Activated T-cell treated with anti-CD3 and anti-CD28 coated beads, Interleukin-2, amount 50 U/mL, for 72 hours (primary cell): ENCODE results near the gene CYS1. TPM values are rescaled to one million over a fixed set of nuclear protein-coding genes. Genes with fewer than 3 reads are reported as not detected.
"Not testable (repeated sequence)": the region's sequence is repeated elsewhere in the genome, so short reads cannot be mapped to it uniquely, and the experiment has no call there.

Source experiments
- ATAC-seq, 2 donors: fragments of 150-1000 bp; cut with Tn5 transposase; replicated peaks in 1 of 2; 2 replicates each; pipeline ENCODE4 v1.10.0; 2021; ENCODE audit warnings: moderate library complexity in 2 of 2, mild to moderate bottlenecking in 1 of 2
- DNase-seq, 2 donors: peaks; one replicate each; pipeline ENCODE4 v3.0.0; 2021 to 2022; ENCODE audit warnings: mixed read lengths in 1 of 2
- H3K27ac Mint-ChIP-seq: one replicate; pipeline ENCODE4 v1.8.0; 2022; ENCODE audit warnings: mild to moderate bottlenecking, moderate library complexity, mixed read lengths
- H3K27me3 Mint-ChIP-seq: one replicate; pipeline ENCODE4 v1.8.0; 2022; ENCODE audit warnings: low read depth, mixed read lengths
- H3K36me3 Mint-ChIP-seq, 2 donors: one replicate each; pipeline ENCODE4 v1.8.0; 2022; ENCODE audit warnings: mixed read lengths in 2 of 2, mild to moderate bottlenecking in 1 of 2; ENCODE audit not compliant: insufficient read depth in 2 of 2
- H3K4me1 Mint-ChIP-seq: one replicate; pipeline ENCODE4 v1.8.0; 2022; ENCODE audit warnings: low read depth, mixed read lengths
- H3K4me3 Mint-ChIP-seq, 2 donors: one replicate each; pipeline ENCODE4 v1.8.0; 2022; ENCODE audit warnings: mild to moderate bottlenecking in 2 of 2, mixed read lengths in 2 of 2, moderate library complexity in 2 of 2
- H3K9me3 Mint-ChIP-seq, 2 donors: one replicate each; pipeline ENCODE4 v1.8.0; 2022; ENCODE audit warnings: mixed read lengths in 2 of 2
- total RNA-seq, 2 donors: library from RNA; stranded (reverse); gene quantifications; one replicate each; pipeline ENCODE4 v1.2.3, GENCODE V29; 2022

CYS1 gene
- total RNA-seq, 2 donors from 2014 or later = 0.46 to 0.81 TPM

- ATAC-seq (no peak), DNase-seq (no peak)
- peak overlapping the region in 1 of 2 donors; percentile 57 for H3K4me3 Mint-ChIP-seq
- H3K4me1 Mint-ChIP-seq = peaks cover 34% of the 10 kb centered on the region
- H3K27ac Mint-ChIP-seq = no peak overlapping the region
- no peaks in the 10 kb centered on the region for H3K9me3 Mint-ChIP-seq
- H3K27me3 Mint-ChIP-seq = no peaks in the 10 kb centered on the region
- H3K36me3 Mint-ChIP-seq = peaks cover 5 to 12% of the 10 kb centered on the region in 2 donors
Measured at GRCh38 chr2:10119027-10119325, 38.8 kb upstream of the CYS1 start.

- H3K27ac Mint-ChIP-seq = no peak overlapping the region
- DNase-seq (no peak), ATAC-seq (no peak)
- peaks cover 7% of the 10 kb centered on the region for H3K27me3 Mint-ChIP-seq
- H3K9me3 Mint-ChIP-seq = no peaks in the 10 kb centered on the region
- H3K4me3 Mint-ChIP-seq = no peak overlapping the region
- H3K36me3 Mint-ChIP-seq = peaks cover 4 to 5% of the 10 kb centered on the region in 2 donors
- H3K4me1 Mint-ChIP-seq = peaks cover 12% of the 10 kb centered on the region
Measured at GRCh38 chr2:10109311-10109710, 29.1 kb upstream of the CYS1 start.

GRCh38 chr2:10104906-10105305, 24.7 kb upstream of the CYS1 start:
- H3K36me3 Mint-ChIP-seq, H3K9me3 Mint-ChIP-seq, H3K27ac Mint-ChIP-seq, ATAC-seq, DNase-seq, H3K4me3 Mint-ChIP-seq: not testable (repeated sequence)
- Mint-ChIP-seq H3K4me1 (peaks cover 12% of the 10 kb centered on the region), H3K27me3 (peaks cover 15% of the 10 kb centered on the region)

GRCh38 chr2:10103179-10103578, 23.0 kb upstream of the CYS1 start:
- Mint-ChIP-seq H3K27ac (no peak overlapping the region), H3K36me3 (peaks cover 4 to 5% of the 10 kb centered on the region in 2 donors), H3K27me3 (peaks cover 9% of the 10 kb centered on the region), H3K4me1 (no peaks in the 10 kb centered on the region), H3K9me3 (no peaks in the 10 kb centered on the region), H3K4me3 (no peak overlapping the region)
- no peak for DNase-seq
- ATAC-seq = no peak

GRCh38 chr2:10101491-10101890, 21.3 kb upstream of the CYS1 start:
- no peaks in the 10 kb centered on the region for H3K36me3 Mint-ChIP-seq
- H3K27me3 Mint-ChIP-seq = peaks cover 21% of the 10 kb centered on the region
- H3K4me3 Mint-ChIP-seq = no peak overlapping the region
- no peaks in the 10 kb centered on the region for H3K9me3 Mint-ChIP-seq
- DNase-seq (no peak), ATAC-seq (no peak)
- H3K4me1 Mint-ChIP-seq = no peaks in the 10 kb centered on the region
- H3K27ac Mint-ChIP-seq = no peak overlapping the region

GRCh38 chr2:10097352-10098148, 17.3 kb upstream of the CYS1 start:
- Mint-ChIP-seq H3K27ac (no peak overlapping the region), H3K9me3 (no peaks in the 10 kb centered on the region), H3K4me1 (peaks cover 1% of the 10 kb centered on the region), H3K4me3 (no peak overlapping the region), H3K27me3 (peaks cover 45% of the 10 kb centered on the region), H3K36me3 (peaks cover 1 to 3% of the 10 kb centered on the region in 2 donors)
- ATAC-seq = peak; percentile 66
- DNase-seq = peak; percentile 38 to 48

- no peak for ATAC-seq
- Mint-ChIP-seq H3K9me3 (peaks cover 4 to 6% of the 10 kb centered on the region in 2 donors), H3K27me3 (peaks cover 50% of the 10 kb centered on the region), H3K27ac (no peak overlapping the region), H3K4me3 (no peak overlapping the region), H3K36me3 (peaks cover 8 to 9% of the 10 kb centered on the region in 2 donors), H3K4me1 (peaks cover 6% of the 10 kb centered on the region)
- no peak for DNase-seq
Measured at GRCh38 chr2:10096641-10097040, 16.4 kb upstream of the CYS1 start.

- Mint-ChIP-seq H3K4me1 (peaks cover 15% of the 10 kb centered on the region), H3K36me3 (peaks cover 10 to 14% of the 10 kb centered on the region in 2 donors), H3K27me3 (peaks cover 57% of the 10 kb centered on the region), H3K4me3 (no peak overlapping the region), H3K9me3 (peaks cover 4 to 6% of the 10 kb centered on the region in 2 donors), H3K27ac (no peak overlapping the region)
- ATAC-seq = no peak
- DNase-seq = no peak
Measured at GRCh38 chr2:10095175-10095574, 15.0 kb upstream of the CYS1 start.

GRCh38 chr2:10094271-10094814, 14.1 kb upstream of the CYS1 start:
- Mint-ChIP-seq H3K36me3 (peaks cover 10 to 14% of the 10 kb centered on the region in 2 donors), H3K27ac (no peak overlapping the region), H3K4me3 (no peak overlapping the region), H3K27me3 (peaks cover 65% of the 10 kb centered on the region), H3K4me1 (peaks cover 15% of the 10 kb centered on the region), H3K9me3 (peaks cover 4 to 6% of the 10 kb centered on the region in 2 donors)
- DNase-seq (no peak), ATAC-seq (no peak)

GRCh38 chr2:10091889-10092244, 11.7 kb upstream of the CYS1 start:
- not testable (repeated sequence) for DNase-seq, H3K27ac Mint-ChIP-seq, ATAC-seq, H3K9me3 Mint-ChIP-seq
- peaks cover 72% of the 10 kb centered on the region for H3K27me3 Mint-ChIP-seq
- H3K36me3 Mint-ChIP-seq = peaks cover 10 to 14% of the 10 kb centered on the region in 2 donors
- peak overlapping the region; percentile 20 to 33 for H3K4me3 Mint-ChIP-seq
- peaks cover 15% of the 10 kb centered on the region for H3K4me1 Mint-ChIP-seq

GRCh38 chr2:10091182-10091888, 11.1 kb upstream of the CYS1 start:
- ATAC-seq (peak; percentile 48 to 50), DNase-seq (peak; percentile 15 to 28)
- Mint-ChIP-seq H3K9me3 (peaks cover 4 to 6% of the 10 kb centered on the region in 2 donors), H3K4me3 (peak overlapping the region; percentile 50 to 82), H3K27ac (no peak overlapping the region), H3K4me1 (peaks cover 15% of the 10 kb centered on the region), H3K27me3 (peaks cover 77% of the 10 kb centered on the region), H3K36me3 (peaks cover 10 to 14% of the 10 kb centered on the region in 2 donors)

GRCh38 chr2:10089565-10090190, 9.5 kb upstream of the CYS1 start:
- no peak overlapping the region for H3K27ac Mint-ChIP-seq
- peaks cover 15% of the 10 kb centered on the region for H3K4me1 Mint-ChIP-seq
- H3K36me3 Mint-ChIP-seq = peaks cover 10 to 14% of the 10 kb centered on the region in 2 donors
- H3K4me3 Mint-ChIP-seq = no peak overlapping the region
- H3K27me3 Mint-ChIP-seq = peaks cover 85% of the 10 kb centered on the region
- H3K9me3 Mint-ChIP-seq = peaks cover 4 to 6% of the 10 kb centered on the region in 2 donors
- ATAC-seq (no peak), DNase-seq (no peak)

GRCh38 chr2:10087360-10087759, 7.1 kb upstream of the CYS1 start:
- DNase-seq (no peak), ATAC-seq (no peak)
- H3K36me3 Mint-ChIP-seq = peaks cover 6 to 10% of the 10 kb centered on the region in 2 donors
- H3K27ac Mint-ChIP-seq = no peak overlapping the region
- H3K4me1 Mint-ChIP-seq = peaks cover 22% of the 10 kb centered on the region
- peaks cover 4% of the 10 kb centered on the region in 2 donors for H3K9me3 Mint-ChIP-seq
- no peak overlapping the region for H3K4me3 Mint-ChIP-seq
- H3K27me3 Mint-ChIP-seq = peaks cover 87% of the 10 kb centered on the region
